DOHH2 (cell line): ENCODE results near the gene CDH4.

Experiments used
- H3F3A ChIP-seq: fragments of 200-600 bp; sonication (generic), shearing (Covaris generic); 2 replicates; pipeline ENCODE4 v1.6.0; 2016; ENCODE audit warnings: antibody characterized with exemption, mild to moderate bottlenecking; ENCODE audit not compliant: control insufficient read depth, insufficient read depth
- H3K27ac ChIP-seq: fragments of 200-600 bp; sonication (generic); 2 replicates; pipeline ENCODE4 v1.5.1; 2014; ENCODE audit warnings: low read depth, mild to moderate bottlenecking, low read length, moderate library complexity
- H3K27me3 ChIP-seq: fragments of 200-600 bp; sonication (generic); 2 replicates; pipeline ENCODE4 v1.6.1; 2014; ENCODE audit warnings: mild to moderate bottlenecking, low read length, mixed read lengths; ENCODE audit not compliant: control insufficient read depth
- H3K36me3 ChIP-seq: fragments of 200-600 bp; sonication (generic); 2 replicates; pipeline ENCODE4 v1.6.1; 2014; ENCODE audit warnings: mild to moderate bottlenecking, low read length, moderate library complexity, mixed read lengths; ENCODE audit not compliant: control insufficient read depth
- H3K4me1 ChIP-seq: fragments of 200-600 bp; sonication (generic); 2 replicates; pipeline ENCODE4 v1.6.1; 2014; ENCODE audit warnings: mild to moderate bottlenecking, low read length, mixed read lengths; ENCODE audit not compliant: control insufficient read depth
- H3K4me2 ChIP-seq: fragments of 200-600 bp; sonication (generic); 2 replicates; pipeline ENCODE4 v1.6.0; 2014; ENCODE audit warnings: mild to moderate bottlenecking, low read length, moderate library complexity
- H3K4me3 ChIP-seq: fragments of 200-600 bp; sonication (generic); 2 replicates; pipeline ENCODE4 v1.5.1; 2014; ENCODE audit warnings: mild to moderate bottlenecking, low read length, mixed read lengths
- H3K79me2 ChIP-seq: fragments of 200-600 bp; sonication (generic); 2 replicates; pipeline ENCODE4 v1.6.1; 2014; ENCODE audit warnings: mild to moderate bottlenecking, low read length, mixed read lengths; ENCODE audit not compliant: control insufficient read depth
- H3K9me2 ChIP-seq: fragments of 200-600 bp; sonication (generic); replicated peaks from 2 replicates; pipeline ENCODE4 v1.6.1; 2014; ENCODE audit warnings: mild to moderate bottlenecking, low read length, mixed read lengths; ENCODE audit not compliant: control insufficient read depth
- H3K9me3 ChIP-seq: fragments of 200-600 bp; sonication (generic); 2 replicates; pipeline ENCODE4 v1.6.1; 2014; ENCODE audit warnings: antibody characterized with exemption, low read length, mixed read lengths; ENCODE audit not compliant: control insufficient read depth, insufficient read depth
- H4K20me1 ChIP-seq: fragments of 200-600 bp; sonication (generic); 2 replicates; pipeline ENCODE4 v1.6.0; 2014; ENCODE audit warnings: low read depth, mild to moderate bottlenecking, antibody characterized with exemption, low read length, moderate library complexity; ENCODE audit not compliant: control insufficient read depth, insufficient read depth
- CTCF ChIP-seq: fragments of 200-600 bp; sonication (generic); IDR thresholded peaks from one replicate; pipeline ENCODE4 v1.5.1; 2014; ENCODE audit warnings: antibody characterized with exemption, mild to moderate bottlenecking, low read depth, low read length; ENCODE audit not compliant: poor library complexity, severe bottlenecking
- EZH2phosphoT487 ChIP-seq: fragments of 200-600 bp; sonication (generic); IDR thresholded peaks from 2 replicates; pipeline ENCODE4 v1.6.1; 2017; ENCODE audit warnings: borderline replicate concordance, mild to moderate bottlenecking, antibody characterized with exemption, low read length, moderate library complexity, mixed read lengths

The CDH4 gene

GRCh38 chr20:61253640-61254511 is 1.8 kb downstream of the CDH4 start:
- Histone ChIP-seq H3K9me3 (no peaks in the 10 kb centered on the region), H3K27ac (no peak overlapping the region), H3K27me3 (no peaks in the 10 kb centered on the region), H3K36me3 (no peaks in the 10 kb centered on the region), H4K20me1 (no peaks in the 10 kb centered on the region), H3K4me3 (no peak overlapping the region), H3K79me2 (no peaks in the 10 kb centered on the region), H3K4me1 (no peaks in the 10 kb centered on the region), H3F3A (no peaks in the 10 kb centered on the region), H3K9me2 (no peaks in the 10 kb centered on the region), H3K4me2 (no peak overlapping the region)
- no peak for TF ChIP-seq CTCF
- no peak for TF ChIP-seq EZH2phosphoT487

GRCh38 chr20:61254881-61255626 is 3.0 kb downstream of the CDH4 start:
- H3K36me3 ChIP-seq = no peaks in the 10 kb centered on the region
- no peaks in the 10 kb centered on the region for H4K20me1 ChIP-seq
- no peak overlapping the region for H3K27ac ChIP-seq
- no peak overlapping the region for H3K4me3 ChIP-seq
- H3K9me3 ChIP-seq = no peaks in the 10 kb centered on the region
- H3K9me2 ChIP-seq = no peaks in the 10 kb centered on the region
- no peaks in the 10 kb centered on the region for H3K4me1 ChIP-seq
- no peaks in the 10 kb centered on the region for H3F3A ChIP-seq
- no peaks in the 10 kb centered on the region for H3K27me3 ChIP-seq
- no peak overlapping the region for H3K4me2 ChIP-seq
- no peaks in the 10 kb centered on the region for H3K79me2 ChIP-seq
- TF ChIP-seq CTCF (no peak), EZH2phosphoT487 (no peak)

- no peaks in the 10 kb centered on the region for H4K20me1 ChIP-seq
- H3K79me2 ChIP-seq = no peaks in the 10 kb centered on the region
- no peaks in the 10 kb centered on the region for H3K27me3 ChIP-seq
- no peak overlapping the region for H3K4me3 ChIP-seq
- no peaks in the 10 kb centered on the region for H3F3A ChIP-seq
- no peaks in the 10 kb centered on the region for H3K9me2 ChIP-seq
- TF ChIP-seq CTCF = no peak
- no peak for TF ChIP-seq EZH2phosphoT487
- no peak overlapping the region for H3K27ac ChIP-seq
- no peaks in the 10 kb centered on the region for H3K4me1 ChIP-seq
- H3K9me3 ChIP-seq = no peaks in the 10 kb centered on the region
- no peak overlapping the region for H3K4me2 ChIP-seq
- H3K36me3 ChIP-seq = no peaks in the 10 kb centered on the region
Measured at GRCh38 chr20:61256365-61256764, 4.3 kb downstream of the CDH4 start.
